ENCODE results near the gene ANO9. TPM values are rescaled to one million over a fixed set of nuclear protein-coding genes. Genes with fewer than 3 reads are reported as not detected.

ANO9 gene
- total RNA-seq, 1 donor from 2014 or later = not detected

GRCh38 chr11:375065-376025, 66.5 kb downstream of the ANO9 start:
- no peak for DNase-seq (ENCODE audit: low spot score in 2 of 2)
- no peak for FAIRE-seq

- no peak for FAIRE-seq
- peak; percentile 75 to 81 for DNase-seq (ENCODE audit: low spot score in 2 of 2)
These were observed 67.9 kb downstream of the ANO9 start for GRCh38 chr11:373716-374551.

- DNase-seq (ENCODE audit: low spot score in 2 of 2) (no peak), FAIRE-seq (no peak)
These were observed 68.7 kb downstream of the ANO9 start for GRCh38 chr11:372809-373715.

GRCh38 chr11:371716-372590, 69.9 kb downstream of the ANO9 start:
- DNase-seq (ENCODE audit: low spot score in 2 of 2) (no peak), FAIRE-seq (no peak)

GRCh38 chr11:371051-371450, 70.8 kb downstream of the ANO9 start:
- DNase-seq (ENCODE audit: low spot score in 2 of 2) = no peak
- no peak for FAIRE-seq

- DNase-seq (ENCODE audit: low spot score in 2 of 2) = peak in 1 of 2 donors; percentile 23
These were observed 71.5 kb downstream of the ANO9 start for GRCh38 chr11:370070-370941.

GRCh38 chr11:369336-370018, 72.3 kb downstream of the ANO9 start, which contains the start of gene B4GALNT4:
Gene B4GALNT4, plus strand, starts transcription at chr11:369499. Its CDS starts 305 bp downstream, at chr11:369804.
- FAIRE-seq (no peak), DNase-seq (ENCODE audit: low spot score in 2 of 2) (peak; percentile 95 to 96)

More at GRCh38 chr11:370070-370941, 71.5 kb downstream of the ANO9 start:
- FAIRE-seq = no peak

- FAIRE-seq (no peak), DNase-seq (ENCODE audit: low spot score in 2 of 2) (peak in 1 of 2 donors; percentile 43)
These were observed 73.1 kb downstream of the ANO9 start for GRCh38 chr11:368414-369335.

- FAIRE-seq (no peak), DNase-seq (ENCODE audit: low spot score in 2 of 2) (no peak)
These were observed 73.8 kb downstream of the ANO9 start for GRCh38 chr11:367956-368413.

Small RNAs within 50 kb of the gene (small RNA-seq; reads per million reads assigned to genes)
- 0.10 reads per million for gene RN7SL838P

Other genes starting within 250 kb of the ANO9 start
- not detected for gene SCGB1C1, start 248.9 kb downstream of the ANO9 start, total RNA-seq
- 5.3 TPM for gene BET1L, start 234.6 kb downstream of the ANO9 start, total RNA-seq
- gene RIC8A, start 234.3 kb downstream of the ANO9 start, total RNA-seq = 135 TPM
- gene SIRT3, start 205.7 kb downstream of the ANO9 start, total RNA-seq = 12.6 TPM
- gene PSMD13, start 205.0 kb downstream of the ANO9 start, total RNA-seq = 102 TPM
- gene NLRP6, start 163.6 kb downstream of the ANO9 start, total RNA-seq = not detected
- 0.41 TPM for gene PGGHG, start 152.9 kb downstream of the ANO9 start, total RNA-seq
- not detected for gene IFITM5, start 142.5 kb downstream of the ANO9 start, total RNA-seq
- gene IFITM2, start 134.2 kb downstream of the ANO9 start, total RNA-seq = 5.3 TPM
- 6.9 TPM for gene IFITM1, start 128.0 kb downstream of the ANO9 start, total RNA-seq
- 1.6 TPM for gene IFITM3, start 121.2 kb downstream of the ANO9 start, total RNA-seq
- gene B4GALNT4, start 72.5 kb downstream of the ANO9 start, total RNA-seq = 88.9 TPM
- not detected for gene PKP3, start 47.8 kb downstream of the ANO9 start, total RNA-seq
- gene SIGIRR, start 27.0 kb downstream of the ANO9 start, total RNA-seq = 7.3 TPM
- 21.6 TPM for gene PTDSS2, start 8.3 kb upstream of the ANO9 start, total RNA-seq
- gene RNH1, start 65.2 kb upstream of the ANO9 start, total RNA-seq = 38.7 TPM
- 43.6 TPM for gene HRAS, start 93.6 kb upstream of the ANO9 start, total RNA-seq
- gene LRRC56, start 95.5 kb upstream of the ANO9 start, total RNA-seq = 1.2 TPM
- gene LMNTD2, start 118.7 kb upstream of the ANO9 start, total RNA-seq = not detected
- gene RASSF7, start 119.0 kb upstream of the ANO9 start, total RNA-seq = 2.0 TPM
- gene PHRF1, start 134.5 kb upstream of the ANO9 start, total RNA-seq = 30.6 TPM
- 0.82 TPM for gene IRF7, start 173.9 kb upstream of the ANO9 start, total RNA-seq
- not detected for gene CDHR5, start 182.9 kb upstream of the ANO9 start, total RNA-seq
- not detected for gene SCT, start 185.2 kb upstream of the ANO9 start, total RNA-seq
- gene DRD4, start 195.3 kb upstream of the ANO9 start, total RNA-seq = not detected

Measured in frontal cortex (tissue), 4 donors.